Stimulated activated CD8-positive, alpha-beta memory T cell treated with anti-CD3 and anti-CD28 coated beads, Interleukin-4, amount 100 ng/mL, for 24 hours (primary cell): Measurements from ENCODE around the gene GJC1.
A peak's percentile ranks its signal among the peaks of the same experiment; 100 is the strongest.

ENCODE experiments used
- DNase-seq: peaks from one replicate; pipeline ENCODE4 v3.0.0-alpha.2; 2020; ENCODE audit warnings: low read depth

The GJC1 gene

GRCh38 chr17:44776628-44777393 is 53.3 kb downstream of the GJC1 start:
- no peak for DNase-seq

GRCh38 chr17:44775838-44776621 is 54.1 kb downstream of the GJC1 start:
- no peak for DNase-seq

- peak; percentile 98 for DNase-seq
Observed at GRCh38 chr17:44775136-44775837, 54.8 kb downstream of the GJC1 start.

DNA sequence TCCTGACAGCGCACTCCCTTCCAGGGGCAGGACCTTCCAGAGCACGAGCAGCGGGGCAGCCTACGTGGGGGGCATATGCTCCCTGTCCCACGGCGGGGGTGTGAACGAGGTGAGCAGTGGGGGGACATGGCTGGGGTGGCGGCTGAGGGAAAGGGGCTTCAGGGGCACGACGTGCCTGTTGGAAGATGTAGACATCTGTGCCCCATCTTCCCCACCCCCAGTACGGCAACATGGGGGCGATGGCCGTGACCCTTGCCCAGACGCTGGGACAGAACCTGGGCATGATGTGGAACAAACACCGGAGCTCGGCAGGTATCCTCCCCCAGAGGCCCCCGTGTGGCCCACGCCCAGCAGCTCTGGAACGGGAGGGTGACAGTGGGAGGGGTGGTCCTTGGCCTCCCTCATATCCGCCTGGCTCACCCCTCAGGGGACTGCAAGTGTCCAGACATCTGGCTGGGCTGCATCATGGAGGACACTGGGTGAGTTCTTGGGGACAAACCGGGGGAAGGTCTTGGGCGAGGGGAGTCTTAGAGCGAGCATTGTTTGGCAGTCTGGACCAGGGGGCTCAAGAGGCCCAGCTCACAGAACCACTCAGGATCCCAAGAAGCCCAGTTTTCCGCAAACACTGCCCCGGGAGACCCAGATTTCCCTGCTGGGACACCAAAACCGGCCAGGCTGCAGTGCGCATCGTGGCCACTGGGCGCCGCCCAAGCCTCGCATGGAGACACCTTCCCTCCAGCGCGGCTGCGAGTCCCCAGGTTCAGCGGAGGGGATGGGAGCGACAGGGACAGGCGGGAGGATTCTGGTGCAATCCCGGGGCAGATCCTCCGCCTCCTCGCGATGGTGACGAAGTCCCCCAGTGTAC is 55.6 kb downstream of the GJC1 start:
- DNase-seq: peak; percentile 83

DNA sequence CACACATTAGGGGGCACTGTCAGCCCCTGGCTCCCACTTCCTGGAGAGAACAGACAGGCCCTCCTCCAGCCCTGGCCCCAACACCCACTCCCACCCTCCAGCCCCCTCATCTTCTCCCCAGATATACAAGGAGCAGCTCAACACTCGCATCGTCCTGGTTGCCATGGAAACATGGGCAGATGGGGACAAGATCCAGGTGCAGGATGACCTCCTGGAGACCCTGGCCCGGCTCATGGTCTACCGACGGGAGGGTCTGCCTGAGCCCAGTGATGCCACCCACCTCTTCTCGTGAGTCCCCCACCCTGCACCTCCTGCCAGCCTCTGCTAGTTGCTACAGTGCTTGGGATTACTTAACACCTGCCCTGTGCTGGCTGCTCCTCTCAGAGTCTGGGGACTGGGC is 56.9 kb downstream of the GJC1 start:
- no peak for DNase-seq

DNA sequence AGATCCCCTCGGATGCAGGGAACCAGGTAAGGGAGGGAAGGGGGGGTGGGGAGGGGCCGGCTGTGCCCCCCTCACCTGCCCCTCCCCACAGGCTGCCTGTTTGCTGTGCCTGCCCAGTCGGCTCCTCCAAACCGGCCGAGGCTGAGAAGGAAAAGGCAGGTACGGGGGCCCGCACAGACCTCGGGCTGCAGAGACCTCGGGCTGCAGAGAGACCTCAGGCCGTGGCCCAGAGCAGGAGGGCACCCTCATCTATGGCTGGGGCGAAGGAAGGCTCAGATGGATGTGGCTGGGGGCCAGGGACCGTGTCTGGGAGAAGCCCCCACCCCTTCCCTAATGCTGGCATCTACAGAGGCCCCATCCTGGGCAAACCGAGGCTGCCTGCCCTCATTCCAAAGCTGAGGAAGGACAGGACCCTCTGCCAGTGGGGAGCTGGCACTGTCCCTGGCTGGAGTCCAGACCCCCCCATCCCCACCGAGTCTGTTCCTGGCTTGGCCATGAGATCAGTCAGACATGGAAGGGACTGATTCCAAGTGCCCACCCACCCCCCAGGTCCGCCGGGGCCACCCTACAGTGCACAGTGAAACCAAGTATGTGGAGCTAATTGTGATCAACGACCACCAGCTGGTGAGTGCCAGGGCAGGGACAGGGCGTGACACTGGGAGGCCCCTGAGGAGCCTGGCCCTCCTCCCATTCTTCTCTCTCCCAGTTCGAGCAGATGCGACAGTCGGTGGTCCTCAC is 57.6 kb downstream of the GJC1 start:
- DNase-seq: no peak

DNA sequence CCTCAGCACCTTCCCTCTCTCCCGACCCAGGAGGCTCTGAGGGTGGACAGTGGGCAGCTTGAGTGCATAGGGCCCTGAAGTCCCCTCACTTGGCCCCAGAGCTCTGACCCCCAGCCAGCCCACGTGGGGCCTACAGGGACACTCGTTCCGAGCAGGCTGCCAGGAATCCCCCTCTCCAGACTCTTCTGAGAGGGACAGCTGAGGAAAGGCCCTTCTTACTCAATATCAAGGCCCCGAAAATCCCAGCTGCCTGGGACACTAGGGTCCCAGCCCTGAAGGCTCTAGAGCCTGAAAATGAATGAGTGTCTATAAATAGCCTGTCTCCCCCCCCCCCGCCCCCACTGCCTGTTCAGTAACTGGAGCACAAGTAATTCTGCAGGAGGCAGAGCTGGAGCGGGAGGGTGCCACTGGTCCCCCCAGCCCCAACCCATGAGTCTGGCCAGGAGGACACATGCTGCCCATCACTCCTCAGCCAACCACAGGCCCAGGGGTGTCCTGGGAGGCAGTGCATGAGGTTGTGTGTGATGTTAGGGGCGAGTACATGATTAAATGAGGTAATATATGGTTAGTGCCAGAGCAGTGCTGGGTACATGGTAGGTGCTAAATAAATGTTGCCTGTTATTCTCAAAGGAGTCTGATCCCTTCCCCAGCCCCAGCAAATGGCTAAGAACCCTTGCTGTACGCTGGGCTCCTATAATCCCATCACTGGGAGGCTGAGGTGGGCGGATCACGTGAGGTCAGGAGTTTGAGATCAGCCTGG is 59.7 kb downstream of the GJC1 start:
- no peak for DNase-seq

DNA sequence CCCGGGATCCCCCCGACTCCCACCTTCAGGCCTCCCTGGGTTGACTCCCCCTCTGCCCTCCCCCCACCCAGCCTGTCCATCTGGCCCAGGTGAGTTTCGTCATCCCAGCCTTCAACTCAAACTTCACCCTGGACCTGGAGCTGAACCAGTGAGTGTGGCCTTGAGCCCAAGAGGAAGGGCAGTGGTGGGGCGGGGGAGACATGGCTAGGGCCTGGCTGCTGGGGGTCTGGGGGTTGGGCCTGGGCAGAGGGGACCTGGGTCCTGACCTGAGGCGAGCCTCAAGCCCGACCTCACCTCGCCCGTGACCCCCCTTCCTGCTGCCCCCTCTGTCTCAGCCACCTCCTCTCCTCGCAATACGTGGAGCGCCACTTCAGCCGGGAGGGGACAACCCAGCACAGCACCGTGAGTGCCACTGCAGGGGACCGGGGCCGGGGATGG is 60.4 kb downstream of the GJC1 start:
- DNase-seq: no peak

- DNase-seq: no peak
Observed at GRCh38 chr17:44769230-44769629, 60.9 kb downstream of the GJC1 start.

DNA sequence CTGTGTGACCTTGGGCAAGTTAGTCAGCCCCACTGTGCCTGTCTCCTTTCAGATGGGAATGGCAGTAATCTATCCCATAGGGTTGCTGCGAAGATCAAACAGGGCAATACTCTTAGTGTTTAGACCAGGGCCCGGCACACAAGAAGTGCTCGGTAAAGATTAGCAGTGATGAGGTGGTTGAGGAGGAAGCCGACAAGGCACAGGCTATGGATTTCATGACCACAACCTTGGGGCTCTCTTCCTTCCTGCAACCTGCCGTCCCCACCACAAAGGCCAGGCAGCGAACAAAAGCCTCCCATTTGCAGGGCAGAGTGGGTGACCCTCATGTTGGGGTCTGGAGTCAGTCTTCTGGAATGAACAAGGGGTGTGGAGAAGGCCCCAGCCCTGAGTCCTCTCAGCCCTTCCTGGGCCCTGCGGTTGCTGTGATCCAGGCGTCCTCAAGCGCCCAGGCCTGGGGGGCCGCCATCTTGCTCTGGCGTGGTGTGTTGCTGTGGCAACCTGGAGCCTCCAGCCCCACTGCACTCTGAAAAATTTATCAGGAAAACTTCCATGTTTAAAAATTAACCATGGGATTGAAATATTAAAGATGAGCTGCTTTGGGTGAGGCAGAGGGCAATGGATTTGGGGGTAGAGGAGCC is 61.5 kb downstream of the GJC1 start:
- DNase-seq: no peak

DNA sequence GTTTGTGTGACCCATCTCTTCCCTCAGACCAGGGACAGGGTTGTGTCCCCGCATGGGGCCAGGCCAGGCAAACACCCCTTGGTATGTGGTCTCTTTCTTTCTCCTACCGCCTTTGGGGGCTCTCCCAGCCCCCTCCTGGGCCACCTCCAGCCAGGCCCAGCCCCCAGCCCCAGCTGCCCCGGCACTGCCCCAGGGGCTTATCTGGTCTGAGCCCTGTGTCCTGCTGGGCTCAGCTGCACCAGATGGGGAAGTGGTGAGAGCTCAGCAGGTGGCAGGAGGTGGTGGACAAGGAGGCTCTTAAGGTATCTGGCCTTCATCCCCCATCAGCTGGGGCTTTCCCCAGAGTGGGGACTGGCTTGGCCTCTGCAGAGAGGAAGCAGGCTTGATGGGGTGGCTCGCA is 62.6 kb downstream of the GJC1 start:
- no peak for DNase-seq

DNA sequence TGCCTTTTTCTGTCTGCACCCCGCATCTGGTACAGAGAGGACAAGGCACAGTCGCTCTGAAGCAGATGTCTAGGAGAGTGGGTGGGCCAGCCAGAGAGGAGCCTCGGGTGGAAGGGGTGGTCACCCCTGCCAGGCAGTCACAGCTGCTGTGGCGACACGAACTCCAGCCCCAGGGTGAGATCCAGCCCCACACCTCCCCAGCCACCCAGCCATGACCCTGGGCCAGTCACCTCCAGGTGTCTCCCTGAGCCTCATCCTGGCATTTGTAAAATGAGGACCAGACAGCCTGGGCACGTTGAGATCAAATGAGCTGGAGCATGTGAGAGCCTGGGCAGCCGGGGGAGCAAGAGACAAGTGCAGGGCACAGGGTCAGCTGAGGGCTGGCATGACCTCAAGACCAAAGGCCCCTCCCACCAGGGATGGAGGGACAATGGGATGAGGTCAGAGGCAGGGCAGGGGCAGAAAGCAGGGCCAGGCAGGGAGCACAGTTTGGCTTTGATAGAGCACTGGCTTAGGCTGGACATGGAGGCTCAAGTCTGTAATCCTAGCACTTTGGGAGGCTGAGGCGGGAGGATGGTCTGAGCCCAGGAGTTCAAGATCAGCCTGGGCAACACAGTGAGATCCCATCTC is 63.6 kb downstream of the GJC1 start:
- DNase-seq: no peak

- DNase-seq: no peak
Observed at GRCh38 chr17:44765965-44766364, 64.1 kb downstream of the GJC1 start.

DNA sequence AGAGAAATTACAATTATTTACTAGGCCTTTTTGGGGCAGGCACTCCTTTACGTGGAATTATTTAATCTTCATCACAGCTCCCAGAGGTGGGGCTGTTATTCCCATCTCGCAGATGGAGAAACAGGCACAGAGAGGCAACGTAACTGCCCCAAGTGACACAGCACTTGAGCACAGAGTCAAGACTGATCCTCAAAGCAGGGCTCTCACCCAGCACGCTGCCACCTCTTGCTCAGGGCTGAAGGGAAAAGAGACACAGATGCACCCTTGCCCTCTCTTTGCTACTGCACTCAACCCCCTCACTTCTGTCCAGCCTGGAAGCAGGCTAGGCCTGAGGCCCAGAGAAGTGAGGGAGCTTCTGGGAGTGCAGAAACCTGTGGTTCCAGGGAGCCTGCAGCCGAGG is 66.9 kb downstream of the GJC1 start:
- DNase-seq: no peak

- no peak for DNase-seq
Observed at GRCh38 chr17:44761932-44762810, 67.9 kb downstream of the GJC1 start.

DNA sequence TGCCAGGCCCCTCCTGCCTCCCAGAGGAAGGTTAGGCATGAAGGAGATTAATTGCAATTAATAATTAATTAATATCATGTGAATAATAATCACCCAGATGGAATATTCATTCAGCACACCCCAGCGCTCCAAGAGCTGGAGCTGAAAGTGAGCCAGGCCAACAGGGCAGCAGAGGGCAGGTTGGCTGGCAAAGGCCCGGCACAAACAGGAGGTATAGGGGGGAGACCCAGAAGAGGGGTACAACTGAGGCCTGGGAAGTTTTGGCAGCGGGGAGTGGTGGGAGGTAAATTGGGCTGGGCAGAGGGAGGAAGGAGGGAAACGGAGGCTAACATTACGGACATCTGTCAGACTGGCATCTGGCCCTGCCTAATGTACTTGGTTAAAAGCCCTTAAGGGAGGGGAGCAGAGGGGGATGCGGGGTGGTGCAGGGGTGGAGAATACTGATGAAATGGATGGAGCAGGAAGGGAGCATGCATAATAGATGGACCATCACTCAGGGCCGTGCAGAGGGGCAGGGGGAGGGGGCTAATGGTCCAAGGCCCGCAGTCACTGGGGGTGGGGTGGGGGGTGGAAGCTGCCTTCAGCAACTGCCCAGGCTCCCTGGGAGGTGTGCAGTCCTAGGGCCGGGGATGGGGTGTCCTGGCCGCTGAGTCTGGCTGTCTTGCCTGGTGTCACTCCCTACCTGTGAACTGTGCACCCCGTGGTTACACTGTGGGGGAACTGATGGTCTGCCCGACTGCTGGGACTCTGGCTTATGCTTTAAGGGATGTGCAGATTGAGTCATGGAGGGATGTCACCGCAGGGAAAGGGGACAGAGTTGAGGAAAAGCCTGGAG is 69.4 kb downstream of the GJC1 start:
- DNase-seq: no peak

DNA sequence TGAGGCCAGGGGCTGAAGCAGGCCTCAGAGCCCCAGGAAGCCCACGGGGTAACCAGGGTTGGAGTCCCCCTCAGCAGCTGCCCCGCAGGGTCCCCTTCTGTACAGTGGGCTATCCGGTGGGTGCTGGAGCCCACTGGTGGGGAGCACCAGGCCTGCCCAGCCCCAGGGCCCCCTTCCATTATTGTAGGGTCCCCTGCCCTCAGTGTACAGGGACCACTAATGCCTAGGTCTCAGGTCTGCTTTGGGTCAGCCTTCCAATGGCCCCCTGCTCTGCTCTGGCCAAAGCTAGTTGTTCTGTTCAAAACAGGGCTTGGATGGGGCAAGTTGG is 70.2 kb downstream of the GJC1 start:
- DNase-seq: no peak
